Mucosa of stomach (tissue), 1 donor: ENCODE data around the gene MYBPC2.

Experiments
- H3K27me3 ChIP-seq: one replicate; pipeline ENCODE4 v1.7.0; 2013; ENCODE audit warnings: mild to moderate bottlenecking, low read length; ENCODE audit not compliant: control insufficient read depth, insufficient read depth
- H3K36me3 ChIP-seq: one replicate; pipeline ENCODE4 v1.7.0; 2013; ENCODE audit warnings: low read length; ENCODE audit not compliant: control insufficient read depth, insufficient read depth
- H3K4me1 ChIP-seq: one replicate; pipeline ENCODE4 v1.7.0; 2013; ENCODE audit warnings: mild to moderate bottlenecking, low read length; ENCODE audit not compliant: control insufficient read depth, insufficient read depth
- H3K4me3 ChIP-seq: one replicate; pipeline ENCODE4 v1.7.0; 2013; ENCODE audit warnings: low read length
- H3K9ac ChIP-seq: one replicate; pipeline ENCODE4 v1.7.0; 2013; ENCODE audit warnings: mild to moderate bottlenecking, low read length, moderate library complexity
- H3K9me3 ChIP-seq: one replicate; pipeline ENCODE4 v1.7.0; 2013; ENCODE audit warnings: mild to moderate bottlenecking, low read length, moderate library complexity; ENCODE audit not compliant: control insufficient read depth
- donor health status: Pancreatic carcinoma.

MYBPC2 gene

DNA sequence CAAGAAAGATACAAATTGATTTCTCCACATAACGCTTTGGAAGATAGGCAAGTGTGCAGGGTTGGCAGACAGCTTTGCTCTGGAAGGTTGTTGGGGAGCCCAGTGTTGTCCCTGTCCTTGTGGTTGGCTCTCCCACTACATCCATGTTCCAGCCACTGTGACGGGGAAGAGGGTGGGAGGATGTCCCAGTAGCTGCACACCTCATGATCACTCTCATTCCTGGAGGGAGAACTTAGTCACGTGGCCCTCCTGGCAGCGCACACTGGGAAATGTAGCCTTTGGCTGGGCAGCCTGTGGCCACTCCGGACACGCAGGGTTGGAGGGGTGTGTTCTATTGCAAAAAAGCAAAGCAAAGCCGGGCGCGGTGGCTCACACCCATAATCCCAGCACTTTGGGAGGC is 38.7 kb upstream of the MYBPC2 start:
- Histone ChIP-seq H3K9ac (no peak overlapping the region), H3K4me3 (no peak overlapping the region), H3K27me3 (no peaks in the 10 kb centered on the region), H3K9me3 (no peaks in the 10 kb centered on the region), H3K36me3 (no peaks in the 10 kb centered on the region), H3K4me1 (no peaks in the 10 kb centered on the region)

DNA sequence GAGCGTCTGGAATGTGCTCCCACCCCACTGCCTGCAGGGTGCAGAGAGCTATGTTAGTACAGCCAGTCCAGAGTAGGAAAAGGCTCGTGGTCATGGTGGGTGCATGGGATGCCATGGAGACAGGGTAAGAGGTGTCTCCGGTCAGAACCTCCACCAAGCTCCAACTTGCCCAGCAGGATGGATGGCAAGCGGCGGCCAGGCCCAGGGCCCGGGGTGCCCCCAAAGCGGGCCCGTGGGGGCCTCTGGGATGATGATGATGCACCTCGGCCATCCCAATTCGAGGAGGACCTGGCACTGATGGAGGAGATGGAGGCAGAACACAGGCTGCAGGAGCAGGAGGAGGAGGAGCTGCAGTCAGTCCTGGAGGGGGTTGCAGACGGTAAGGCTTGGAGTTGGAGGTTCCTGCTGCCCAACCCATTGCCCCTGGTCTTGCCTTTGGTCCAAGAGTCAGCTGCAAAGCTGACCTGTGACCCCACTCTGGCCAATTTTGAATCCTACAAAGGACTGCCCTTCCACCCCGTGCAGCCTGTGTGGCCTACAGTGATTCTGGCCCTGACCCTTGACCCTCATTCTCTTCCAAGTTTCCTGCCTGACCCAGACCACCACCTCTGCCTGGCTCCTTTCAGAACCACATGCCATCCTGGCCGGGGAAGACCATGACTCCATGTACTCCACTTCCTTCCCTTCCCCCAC is 33.9 kb upstream of the MYBPC2 start:
- Histone ChIP-seq H3K4me1 (no peaks in the 10 kb centered on the region), H3K9ac (no peak overlapping the region), H3K36me3 (no peaks in the 10 kb centered on the region), H3K9me3 (no peaks in the 10 kb centered on the region), H3K4me3 (no peak overlapping the region), H3K27me3 (no peaks in the 10 kb centered on the region)

DNA sequence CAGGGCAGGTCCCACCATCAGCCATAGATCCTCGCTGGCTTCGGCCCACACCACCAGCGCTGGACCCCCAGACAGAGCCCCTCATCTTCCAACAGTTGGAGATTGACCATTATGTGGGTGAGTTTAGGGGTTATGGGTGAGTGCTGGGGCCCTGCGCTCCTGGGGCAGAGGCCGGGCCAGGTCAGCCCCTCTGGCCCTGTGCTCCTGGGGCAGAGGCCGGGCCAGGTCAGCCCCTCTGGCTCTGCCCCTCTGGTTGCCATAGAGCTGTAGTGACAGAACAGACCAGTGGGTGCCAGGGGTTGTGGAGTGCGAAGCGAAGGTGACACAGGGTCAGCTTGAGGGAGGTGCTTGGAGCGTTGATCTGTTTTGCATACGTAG is 33.3 kb upstream of the MYBPC2 start:
- H3K9ac ChIP-seq = no peak overlapping the region
- H3K4me3 ChIP-seq = no peak overlapping the region
- H3K9me3 ChIP-seq = no peaks in the 10 kb centered on the region
- H3K4me1 ChIP-seq = no peaks in the 10 kb centered on the region
- no peaks in the 10 kb centered on the region for H3K27me3 ChIP-seq
- H3K36me3 ChIP-seq = no peaks in the 10 kb centered on the region

DNA sequence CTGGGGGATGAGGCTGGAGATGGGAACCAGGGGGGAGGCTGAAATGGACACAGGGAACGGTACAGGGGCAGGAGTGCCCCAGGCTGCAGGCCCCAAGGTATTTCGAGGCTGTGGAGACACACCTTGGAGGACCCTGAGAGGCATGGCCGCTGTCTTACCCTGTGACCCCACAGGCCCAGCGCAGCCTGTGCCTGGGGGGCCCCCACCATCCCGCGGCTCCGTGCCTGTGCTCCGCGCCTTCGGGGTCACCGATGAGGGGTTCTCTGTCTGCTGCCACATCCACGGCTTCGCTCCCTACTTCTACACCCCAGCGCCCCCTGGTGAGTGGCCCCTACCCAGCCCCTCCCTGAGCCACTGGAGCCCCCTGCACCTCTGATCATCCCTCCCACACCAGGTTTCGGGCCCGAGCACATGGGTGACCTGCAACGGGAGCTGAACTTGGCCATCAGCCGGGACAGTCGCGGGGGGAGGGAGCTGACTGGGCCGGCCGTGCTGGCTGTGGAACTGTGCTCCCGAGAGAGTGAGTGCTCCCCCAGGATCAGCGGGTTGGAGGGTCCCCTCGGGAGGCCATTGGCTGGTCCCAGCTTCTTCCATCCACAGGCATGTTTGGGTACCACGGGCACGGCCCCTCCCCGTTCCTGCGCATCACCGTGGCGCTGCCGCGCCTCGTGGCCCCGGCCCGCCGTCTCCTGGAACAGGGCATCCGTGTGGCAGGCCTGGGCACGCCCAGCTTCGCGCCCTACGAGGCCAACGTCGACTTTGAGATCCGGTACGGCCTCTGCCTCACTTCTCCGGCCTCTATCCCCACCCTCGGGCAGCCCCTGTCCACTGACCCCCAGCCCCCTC is 30.9 kb upstream of the MYBPC2 start:
- Histone ChIP-seq H3K4me3 (no peak overlapping the region), H3K4me1 (no peaks in the 10 kb centered on the region), H3K9ac (no peak overlapping the region), H3K36me3 (no peaks in the 10 kb centered on the region), H3K27me3 (no peaks in the 10 kb centered on the region), H3K9me3 (no peaks in the 10 kb centered on the region)

DNA sequence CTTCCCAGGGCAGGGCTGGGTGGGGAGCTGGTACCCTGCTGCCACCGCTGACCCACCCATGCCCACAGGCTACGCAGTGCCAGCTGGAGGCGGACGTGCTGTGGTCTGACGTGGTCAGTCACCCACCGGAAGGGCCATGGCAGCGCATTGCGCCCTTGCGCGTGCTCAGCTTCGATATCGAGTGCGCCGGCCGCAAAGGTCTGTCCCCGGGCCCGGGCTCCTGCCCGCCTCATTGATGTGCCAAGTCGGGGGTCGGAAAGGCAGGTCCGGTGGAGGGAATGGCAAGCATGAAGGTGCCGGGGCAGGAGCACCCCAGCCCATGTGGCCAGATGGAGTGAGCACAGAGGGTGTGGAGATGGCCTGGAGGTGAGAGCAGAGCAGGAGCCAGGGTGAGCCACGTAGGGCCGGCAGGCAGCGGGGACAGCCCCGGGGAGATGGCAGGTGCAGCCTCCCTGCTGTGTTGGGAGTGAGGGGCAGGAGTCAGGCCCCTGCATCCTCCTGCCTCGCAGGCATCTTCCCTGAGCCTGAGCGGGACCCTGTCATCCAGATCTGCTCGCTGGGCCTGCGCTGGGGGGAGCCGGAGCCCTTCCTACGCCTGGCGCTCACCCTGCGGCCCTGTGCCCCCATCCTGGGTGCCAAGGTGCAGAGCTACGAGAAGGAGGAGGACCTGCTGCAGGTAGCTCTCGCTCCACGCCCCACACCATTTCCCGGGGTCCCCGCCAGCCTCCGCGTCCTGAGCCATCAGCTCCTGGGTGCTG is 30.0 kb upstream of the MYBPC2 start:
- no peaks in the 10 kb centered on the region for H3K36me3 ChIP-seq
- H3K27me3 ChIP-seq = no peaks in the 10 kb centered on the region
- no peaks in the 10 kb centered on the region for H3K4me1 ChIP-seq
- H3K4me3 ChIP-seq = no peak overlapping the region
- H3K9ac ChIP-seq = no peak overlapping the region
- no peaks in the 10 kb centered on the region for H3K9me3 ChIP-seq

DNA sequence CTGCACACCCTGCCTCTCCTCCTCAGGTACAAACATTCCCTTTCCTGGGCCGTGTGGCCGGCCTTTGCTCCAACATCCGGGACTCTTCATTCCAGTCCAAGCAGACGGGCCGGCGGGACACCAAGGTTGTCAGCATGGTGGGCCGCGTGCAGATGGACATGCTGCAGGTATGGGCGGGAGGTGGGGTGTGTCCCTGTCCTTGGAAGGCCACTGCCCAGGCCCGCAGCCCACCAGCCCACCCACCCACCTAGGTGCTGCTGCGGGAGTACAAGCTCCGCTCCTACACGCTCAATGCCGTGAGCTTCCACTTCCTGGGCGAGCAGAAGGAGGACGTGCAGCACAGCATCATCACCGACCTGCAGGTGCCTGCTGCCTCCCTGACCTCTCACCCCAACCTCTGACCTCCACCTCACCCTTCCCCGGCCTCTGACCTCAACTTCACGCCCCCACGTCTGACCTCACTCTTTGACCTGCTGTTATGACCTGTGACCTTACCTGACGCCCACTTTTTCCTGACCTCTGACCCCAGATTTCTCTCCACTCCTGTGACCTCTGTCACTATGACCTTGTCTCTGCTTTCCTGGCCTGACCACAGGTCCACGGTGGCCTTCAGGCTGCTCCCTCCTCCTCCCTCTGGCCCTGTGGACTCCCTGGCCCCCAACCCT is 26.4 kb upstream of the MYBPC2 start:
- no peaks in the 10 kb centered on the region for H3K4me1 ChIP-seq
- no peaks in the 10 kb centered on the region for H3K27me3 ChIP-seq
- no peaks in the 10 kb centered on the region for H3K9me3 ChIP-seq
- no peak overlapping the region for H3K4me3 ChIP-seq
- no peak overlapping the region for H3K9ac ChIP-seq
- H3K36me3 ChIP-seq = no peaks in the 10 kb centered on the region

DNA sequence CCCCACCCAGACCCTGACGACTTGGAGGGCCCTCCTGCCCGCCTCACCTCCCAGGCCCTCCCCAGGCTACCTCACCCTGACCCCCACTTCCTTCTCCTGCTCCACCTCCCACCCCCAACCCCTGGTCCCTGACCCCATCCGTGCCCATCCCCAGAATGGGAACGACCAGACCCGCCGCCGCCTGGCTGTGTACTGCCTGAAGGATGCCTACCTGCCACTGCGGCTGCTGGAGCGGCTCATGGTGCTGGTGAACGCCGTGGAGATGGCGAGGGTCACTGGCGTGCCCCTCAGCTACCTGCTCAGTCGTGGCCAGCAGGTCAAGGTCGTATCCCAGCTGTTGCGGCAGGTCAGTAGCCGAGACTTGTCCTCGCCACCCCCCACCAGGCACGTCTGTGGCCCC is 25.9 kb upstream of the MYBPC2 start:
- no peak overlapping the region for H3K9ac ChIP-seq
- no peaks in the 10 kb centered on the region for H3K9me3 ChIP-seq
- no peaks in the 10 kb centered on the region for H3K27me3 ChIP-seq
- H3K36me3 ChIP-seq = no peaks in the 10 kb centered on the region
- H3K4me1 ChIP-seq = no peaks in the 10 kb centered on the region
- no peak overlapping the region for H3K4me3 ChIP-seq

DNA sequence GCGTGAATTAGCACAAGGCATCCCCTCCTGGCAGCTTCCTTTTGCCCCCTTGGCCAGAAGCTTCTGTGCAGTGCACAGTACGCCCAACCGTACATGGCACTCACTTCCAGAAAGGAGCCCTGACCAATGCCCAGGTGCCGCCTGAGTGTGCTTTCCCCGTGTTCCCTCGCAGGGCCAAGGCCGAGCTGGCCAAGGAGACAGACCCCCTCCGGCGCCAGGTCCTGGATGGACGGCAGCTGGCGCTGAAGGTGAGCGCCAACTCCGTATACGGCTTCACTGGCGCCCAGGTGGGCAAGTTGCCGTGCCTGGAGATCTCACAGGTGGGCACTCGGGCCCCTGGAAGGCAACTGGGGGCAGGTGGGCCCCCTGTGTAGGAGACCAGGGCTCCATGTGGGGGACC is 23.3 kb upstream of the MYBPC2 start:
- Histone ChIP-seq H3K36me3 (no peaks in the 10 kb centered on the region), H3K27me3 (no peaks in the 10 kb centered on the region), H3K9me3 (no peaks in the 10 kb centered on the region), H3K9ac (no peak overlapping the region), H3K4me3 (no peak overlapping the region), H3K4me1 (no peaks in the 10 kb centered on the region)

DNA sequence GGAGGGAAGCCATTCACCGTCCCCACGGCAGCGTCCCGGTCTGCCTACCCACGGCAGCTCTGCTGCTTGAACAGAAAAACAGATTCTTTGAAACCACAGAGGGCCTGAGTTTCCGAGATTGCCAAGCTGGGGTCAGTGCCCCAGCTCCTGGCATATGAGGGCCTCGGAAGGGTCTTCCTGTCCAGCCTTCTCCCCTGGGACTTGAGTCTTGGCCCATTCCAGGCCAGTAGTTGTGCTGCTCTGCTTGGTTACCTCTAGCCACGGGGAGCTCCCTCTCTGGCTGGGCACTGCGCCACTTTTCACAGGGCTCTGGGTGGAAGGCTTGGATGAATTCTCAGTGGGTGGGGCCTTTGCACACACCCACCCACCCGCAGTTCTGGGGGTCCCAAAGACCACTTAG is 22.6 kb upstream of the MYBPC2 start:
- Histone ChIP-seq H3K27me3 (no peaks in the 10 kb centered on the region), H3K9ac (no peak overlapping the region), H3K4me3 (no peak overlapping the region), H3K4me1 (no peaks in the 10 kb centered on the region), H3K9me3 (no peaks in the 10 kb centered on the region), H3K36me3 (no peaks in the 10 kb centered on the region)

DNA sequence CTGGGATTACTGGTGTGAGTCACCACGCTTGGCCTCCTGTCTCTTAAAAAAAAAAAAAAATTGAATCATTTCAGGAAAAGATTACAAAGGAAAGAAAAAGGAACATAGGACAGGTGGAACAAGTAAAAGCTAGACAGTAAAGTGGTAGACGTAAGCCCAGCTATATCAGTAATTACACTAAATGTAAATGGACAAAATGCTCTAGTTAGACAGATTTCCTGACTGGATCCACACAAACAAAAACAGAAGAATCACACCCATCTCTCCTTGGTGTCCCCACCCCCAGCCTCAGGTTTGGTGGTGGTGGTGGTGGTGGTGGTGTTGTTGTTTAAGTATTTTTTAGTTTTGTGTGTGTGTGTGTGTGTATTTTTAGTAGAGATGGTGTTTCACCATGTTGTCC is 20.3 kb upstream of the MYBPC2 start:
- H3K4me3 ChIP-seq = no peak overlapping the region
- peaks cover 3% of the 10 kb centered on the region for H3K27me3 ChIP-seq
- peaks cover 8% of the 10 kb centered on the region for H3K4me1 ChIP-seq
- no peaks in the 10 kb centered on the region for H3K36me3 ChIP-seq
- no peaks in the 10 kb centered on the region for H3K9me3 ChIP-seq
- H3K9ac ChIP-seq = no peak overlapping the region

DNA sequence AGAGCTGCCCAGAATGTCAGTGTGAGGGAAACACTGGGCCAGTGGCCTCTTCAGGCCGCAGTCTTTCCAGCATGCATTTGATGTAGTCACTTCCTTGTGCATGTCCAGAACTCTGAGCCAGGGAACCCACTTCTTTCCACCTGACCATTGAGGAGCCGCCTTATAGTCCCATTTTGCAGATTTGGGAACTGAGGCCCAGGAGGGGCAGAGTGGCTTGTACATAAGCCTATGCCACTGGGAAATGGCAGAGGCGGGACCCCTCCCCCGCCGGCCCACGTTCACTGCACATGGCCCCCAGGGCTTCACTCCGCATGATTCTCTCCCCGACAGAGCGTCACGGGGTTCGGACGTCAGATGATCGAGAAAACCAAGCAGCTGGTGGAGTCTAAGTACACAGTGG is 19.6 kb upstream of the MYBPC2 start:
- Histone ChIP-seq H3K4me3 (no peak overlapping the region), H3K27me3 (peaks cover 7% of the 10 kb centered on the region), H3K9ac (no peak overlapping the region), H3K9me3 (no peaks in the 10 kb centered on the region), H3K36me3 (no peaks in the 10 kb centered on the region), H3K4me1 (peaks cover 8% of the 10 kb centered on the region)

DNA sequence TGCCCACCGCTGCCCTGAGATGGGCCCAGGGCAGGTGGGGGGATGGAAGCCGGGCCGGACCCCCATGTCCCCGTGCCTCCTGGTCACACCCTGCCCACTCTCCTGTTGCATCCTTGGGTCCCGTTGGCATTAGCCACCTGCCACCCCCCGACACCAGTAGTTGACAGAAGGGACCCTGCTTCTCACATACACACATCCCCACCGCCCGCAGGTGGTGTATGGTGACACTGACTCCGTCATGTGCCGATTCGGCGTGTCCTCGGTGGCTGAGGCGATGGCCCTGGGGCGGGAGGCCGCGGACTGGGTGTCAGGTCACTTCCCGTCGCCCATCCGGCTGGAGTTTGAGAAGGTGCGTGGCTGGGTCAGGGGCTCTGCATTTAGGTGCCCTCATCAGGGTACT is 19.2 kb upstream of the MYBPC2 start:
- H3K4me3 ChIP-seq = no peak overlapping the region
- H3K27me3 ChIP-seq = peaks cover 11% of the 10 kb centered on the region
- H3K9me3 ChIP-seq = no peaks in the 10 kb centered on the region
- H3K36me3 ChIP-seq = no peaks in the 10 kb centered on the region
- H3K4me1 ChIP-seq = peaks cover 8% of the 10 kb centered on the region
- no peak overlapping the region for H3K9ac ChIP-seq
